Ovary (tissue), 3 donors: Measurements from ENCODE around the gene KIF4B.

Experiments used
- CTCF ChIP-seq, 3 donors: fragments of 450-650 bp in 2 of 3; fragments of 200-600 bp in 1 of 3; IDR thresholded peaks; one replicate each; pipeline versions ENCODE4 v1.5.1 to v1.8.0; 2016 to 2022; ENCODE audit warnings: antibody characterized with exemption in 3 of 3, mild to moderate bottlenecking in 1 of 3
- EP300 ChIP-seq: sonication (generic); formaldehyde crosslinking; IDR thresholded peaks from one replicate; pipeline ENCODE4 v1.6.1; 2017; ENCODE audit warnings: antibody characterized with exemption
- donor health status: DM: no; HTN: no; CAD: no.

- peak in 1 of 3 donors; percentile 12 for TF ChIP-seq CTCF (IDR thresholded peaks at IDR 0.05)
- TF ChIP-seq EP300: no peak
Measured at GRCh38 chr5:154967421-154968024, 46.0 kb upstream of the KIF4B start.
